K562 (cell line): ENCODE results near the gene NAXE. TPM values are rescaled to one million over a fixed set of nuclear protein-coding genes. Genes with fewer than 3 reads are reported as not detected.

Experiments
- E2F8 ChIP-seq: fragments of 450-650 bp; IDR thresholded peaks from 2 replicates; pipeline ENCODE4 v1.7.1; 2018; ENCODE audit warnings: mild to moderate bottlenecking, low read depth; ENCODE audit not compliant: partially characterized antibody
- KDM1A ChIP-seq, 2 experiments: fragments of 450-650 bp; IDR thresholded peaks; 2 replicates each; pipeline ENCODE4 v1.6.1; 2016; ENCODE audit warnings: mild to moderate bottlenecking in 2 of 2
- ZNF318 ChIP-seq, 2 experiments: fragments of 450-650 bp; IDR thresholded peaks; 2 replicates each; pipeline ENCODE4 v1.6.1; 2016; ENCODE audit warnings: mild to moderate bottlenecking in 2 of 2, borderline replicate concordance in 1 of 2, low read depth in 1 of 2, moderate library complexity in 1 of 2
- polyA plus RNA-seq, 8 experiments: library from polyadenylated mRNA; depleted of rRNA in 4 of 8; stranded (reverse) in 5 of 8; unstranded in 3 of 8; fragments of >200 nt; fragmentation: Nextera tagmentation in 2 of 8; fragmentation: Illumina TruSeq in 1 of 8; extraction: Ambion mirVana in 2 of 8; extraction: Trizol in 1 of 8; gene quantifications; 2 replicates each; pipeline versions ENCODE4 v1.2.1 to v1.2.3, GENCODE V29; 2011 to 2014; ENCODE audit warnings: inconsistent platforms in 1 of 8, missing spikeins in 1 of 8
- total RNA-seq, 7 experiments: library from RNA; depleted of rRNA in 6 of 7; stranded (reverse); fragments of >200 nt in 6 of 7; fragmentation: Illumina TruSeq in 2 of 7; extraction: Trizol in 2 of 7; gene quantifications; 2 replicates each; pipeline versions ENCODE4 v1.2.1 to v1.2.3, GENCODE V29; 2011 to 2021; ENCODE audit warnings: low replicate concordance in 1 of 7

The NAXE gene
- total and polyA plus RNA-seq, 9 of the 15 experiments (the other 6 are each of a cell fraction or from before 2014, with no cell fraction given): 27.3 to 137 (median 90.0) TPM

GRCh38 chr1:156592910-156593660, 1.5 kb downstream of the NAXE start (continued):
- TF ChIP-seq E2F8 (no peak), ZNF318 (IDR thresholded peaks at IDR 0.05; ENCODE audit: borderline replicate concordance in 1 of 2, low read depth in 1 of 2) (no peak), KDM1A (IDR thresholded peaks at IDR 0.05) (peak; percentile 68 to 73)
